Hematopoietic multipotent progenitor cell treated with erythropoietin and hydrocortisone succinate and interleukin-3 and kit ligand, for 8 days (in vitro differentiated cells): ENCODE data around the gene UBTD1.
"Not testable (repeated sequence)": the region's sequence is repeated elsewhere in the genome, so short reads cannot be mapped to it uniquely, and the experiment has no call there.

ENCODE experiments used
- DNase-seq: peaks from one replicate; pipeline ENCODE4 v3.0.0-alpha.2; 2015

Gene UBTD1

DNA sequence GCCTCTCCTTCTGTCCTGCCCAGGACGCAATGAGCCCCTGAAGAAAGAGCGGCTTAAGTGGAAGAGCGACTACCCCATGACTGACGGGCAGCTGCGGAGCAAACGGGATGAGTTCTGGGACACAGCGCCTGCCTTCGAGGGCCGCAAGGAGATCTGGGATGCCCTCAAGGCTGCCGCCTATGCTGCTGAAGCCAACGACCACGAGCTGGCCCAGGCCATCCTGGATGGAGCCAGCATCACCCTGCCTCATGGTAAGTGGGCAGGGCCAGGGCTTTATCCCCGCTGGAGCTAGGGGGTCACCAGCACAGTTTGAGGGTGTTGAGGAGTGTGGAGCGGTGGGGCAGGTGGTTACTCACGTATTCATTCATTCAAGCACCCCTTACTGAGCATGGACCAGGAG lies 69.2 kb downstream of the UBTD1 start:
- no peak for DNase-seq

DNA sequence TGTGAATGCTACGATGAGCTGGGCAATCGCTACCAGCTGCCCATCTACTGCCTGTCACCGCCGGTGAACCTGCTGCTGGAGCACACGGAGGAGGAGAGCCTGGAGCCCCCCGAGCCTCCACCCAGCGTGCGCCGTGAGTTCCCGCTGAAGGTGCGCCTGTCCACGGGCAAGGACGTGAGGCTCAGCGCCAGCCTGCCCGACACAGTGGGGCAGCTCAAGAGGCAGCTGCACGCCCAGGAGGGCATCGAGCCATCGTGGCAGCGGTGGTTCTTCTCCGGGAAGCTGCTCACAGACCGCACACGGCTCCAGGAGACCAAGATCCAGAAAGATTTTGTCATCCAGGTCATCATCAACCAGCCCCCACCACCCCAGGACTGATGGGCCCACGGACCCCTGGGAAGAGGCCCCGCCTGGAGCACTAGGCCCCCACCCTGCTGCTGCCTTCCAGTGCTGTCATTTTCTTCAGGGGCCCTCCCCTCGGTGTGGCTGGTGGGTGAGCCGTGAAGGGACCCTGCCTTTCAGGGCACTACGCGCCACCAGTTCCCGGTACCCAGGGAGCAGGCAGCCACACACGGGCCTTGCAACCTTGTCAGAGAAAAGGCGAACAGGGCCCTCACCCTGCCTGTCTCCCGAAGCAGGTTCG lies 71.5 kb downstream of the UBTD1 start:
- no peak for DNase-seq

GRCh38 chr10:97570789-97571471 lies 72.2 kb downstream of the UBTD1 start:
- DNase-seq = no peak

GRCh38 chr10:97571622-97572021 lies 72.9 kb downstream of the UBTD1 start:
- DNase-seq = no peak

- DNase-seq = peak; percentile 86
Observed at GRCh38 chr10:97572214-97572989, 73.7 kb downstream of the UBTD1 start, which contains the start of gene ANKRD2. Gene ANKRD2, plus strand, starts transcription at chr10:97572779. Its CDS starts 10 bp downstream, at chr10:97572789.

DNA sequence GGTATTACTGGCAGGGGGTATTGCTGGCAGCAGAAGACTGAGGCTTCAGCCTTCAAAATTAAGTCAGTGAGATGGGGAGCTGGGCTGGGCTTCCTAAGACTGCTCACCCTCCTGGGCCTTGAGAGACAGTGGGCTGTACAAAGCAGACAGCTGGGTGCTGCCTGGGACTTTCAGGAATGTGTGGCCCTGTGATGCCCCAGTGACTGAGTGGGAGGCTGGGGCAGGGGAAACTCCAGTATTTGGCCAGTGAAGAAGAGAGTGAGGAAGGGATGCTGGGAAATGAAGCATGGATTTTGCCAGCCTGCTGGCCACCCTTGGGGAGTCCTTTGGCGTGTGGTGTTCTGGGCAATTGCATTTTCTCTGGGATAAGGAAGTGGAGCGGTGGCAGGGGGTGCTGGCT lies 74.3 kb downstream of the UBTD1 start:
- DNase-seq = no peak

- DNase-seq = no peak
Observed at GRCh38 chr10:97573672-97574071, 74.9 kb downstream of the UBTD1 start.

DNA sequence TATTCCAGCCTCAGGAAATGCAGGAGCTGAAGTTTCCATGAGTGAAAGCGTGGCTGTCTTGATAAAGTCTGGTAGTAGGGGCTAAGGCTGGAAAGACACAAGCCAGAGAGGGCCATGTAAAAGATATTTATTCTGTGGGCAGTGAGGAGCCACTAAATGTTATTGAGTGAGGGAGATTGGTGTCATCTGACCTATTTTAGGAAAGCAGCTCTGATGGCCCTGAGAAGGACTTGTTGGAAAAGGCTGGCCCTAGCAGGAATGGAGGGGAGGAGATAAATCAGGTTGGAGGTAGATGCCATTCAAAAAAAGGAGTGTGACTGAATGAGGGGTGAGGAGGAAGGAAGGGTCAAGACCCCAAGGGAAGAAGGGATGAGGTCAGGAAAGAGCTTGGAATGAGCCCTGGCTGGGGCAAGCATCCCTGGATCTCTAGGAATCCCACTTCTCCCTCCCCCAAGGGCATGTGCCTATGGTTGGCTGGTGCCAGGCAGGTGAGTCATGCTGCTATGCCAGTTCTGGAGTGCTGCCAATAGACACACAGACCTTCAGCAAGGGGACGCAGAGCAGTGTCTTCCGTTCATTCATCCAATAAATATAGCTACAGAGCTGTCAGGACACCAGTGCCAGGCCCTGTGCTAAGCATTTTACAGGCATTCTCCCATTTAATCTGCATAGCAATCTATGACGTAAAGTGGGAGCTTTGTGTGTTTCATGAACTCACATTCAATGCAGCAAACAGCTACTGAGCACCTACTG lies 75.8 kb downstream of the UBTD1 start:
- peak; percentile 65 for DNase-seq

GRCh38 chr10:97575127-97575668 lies 76.5 kb downstream of the UBTD1 start:
- no peak for DNase-seq

- not testable (repeated sequence) for DNase-seq
Observed at GRCh38 chr10:97576487-97576886, 77.8 kb downstream of the UBTD1 start.

- no peak for DNase-seq
Observed at GRCh38 chr10:97577701-97578100, 79.0 kb downstream of the UBTD1 start.

- DNase-seq = no peak
Observed at GRCh38 chr10:97578171-97578844, 79.6 kb downstream of the UBTD1 start.

- no peak for DNase-seq
Observed at GRCh38 chr10:97580421-97581367, 82.0 kb downstream of the UBTD1 start.

DNA sequence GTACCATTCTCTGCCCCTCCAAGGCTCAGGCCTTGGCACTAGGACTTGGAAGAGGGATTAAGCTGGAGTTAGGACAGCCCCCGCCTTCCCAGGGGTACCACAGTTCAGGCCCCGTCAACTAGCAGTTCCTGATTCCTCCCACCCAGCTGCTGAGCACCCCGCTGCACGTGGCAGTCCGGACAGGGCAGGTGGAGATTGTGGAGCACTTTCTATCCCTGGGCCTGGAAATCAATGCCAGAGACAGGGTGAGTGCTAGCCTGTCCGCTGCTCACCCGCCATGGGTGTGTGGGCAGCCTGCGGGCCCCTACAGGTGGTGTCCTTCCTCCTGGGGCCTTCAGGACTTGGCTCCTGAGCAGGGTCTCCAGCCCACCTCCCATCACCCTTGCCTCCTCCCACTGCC lies 83.4 kb downstream of the UBTD1 start:
- DNase-seq = no peak

GRCh38 chr10:97583476-97583875 lies 84.8 kb downstream of the UBTD1 start:
- DNase-seq = no peak

DNA sequence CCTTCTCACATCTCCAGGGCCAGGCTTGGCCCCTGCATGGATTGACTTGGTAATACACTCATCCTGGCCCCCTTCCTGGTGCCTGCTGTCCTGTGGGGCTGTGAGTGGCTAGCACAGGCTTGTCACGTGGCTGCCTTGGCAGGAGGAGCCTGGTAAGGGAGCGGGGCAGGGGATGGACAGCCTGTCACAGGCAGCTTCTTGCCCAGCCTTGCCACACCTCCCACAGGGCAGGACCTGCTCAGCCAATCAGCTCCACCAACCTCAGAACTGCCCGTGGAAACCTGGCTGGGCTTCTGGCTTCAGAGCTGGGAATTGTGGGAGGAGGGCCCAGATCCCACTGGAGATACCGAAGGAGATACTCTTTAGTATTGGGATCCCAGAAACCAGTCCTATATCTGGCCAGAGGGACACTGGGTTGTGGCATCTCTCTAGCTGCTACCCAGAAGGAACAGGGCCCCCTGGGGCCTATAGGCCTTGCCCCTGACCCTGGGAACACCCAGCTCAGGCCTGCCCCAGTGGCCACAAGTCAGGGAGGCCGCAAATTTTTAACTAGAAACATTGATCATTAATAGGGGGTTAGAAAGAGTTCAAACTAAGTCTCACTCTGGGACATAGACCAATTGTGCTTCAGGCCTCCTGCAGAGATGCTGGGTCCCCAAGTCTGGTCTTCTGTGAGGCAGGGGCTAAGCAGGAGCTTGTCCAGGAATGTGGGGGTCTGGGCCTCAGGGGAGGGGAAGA lies 85.5 kb downstream of the UBTD1 start, which contains the start of gene HOGA1:
TSS of gene HOGA1 (plus strand) at position 330 of the 738 bp plus-strand sequence. CDS start at position 645, 315 bp downstream.
- peak; percentile 53 for DNase-seq

GRCh38 chr10:97584798-97585438 lies 86.2 kb downstream of the UBTD1 start:
- DNase-seq = no peak

DNA sequence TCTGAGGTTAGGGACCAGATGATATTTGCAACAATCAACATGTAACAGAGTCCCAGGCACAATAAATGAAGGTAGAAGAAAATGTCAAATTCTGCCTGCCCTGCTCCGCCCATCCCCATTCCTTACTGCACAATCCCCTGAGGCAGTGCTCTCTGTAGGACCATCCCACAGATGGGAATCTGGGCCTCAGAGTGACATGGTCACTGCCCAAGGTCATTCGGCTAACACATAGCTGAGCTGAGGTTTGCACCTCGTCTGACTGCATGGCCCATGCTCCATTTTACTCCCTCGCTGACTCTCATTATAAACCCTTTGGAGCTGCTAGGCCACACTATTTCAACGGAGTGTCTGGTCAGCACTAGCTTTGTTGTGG lies 86.7 kb downstream of the UBTD1 start:
- DNase-seq = no peak

DNA sequence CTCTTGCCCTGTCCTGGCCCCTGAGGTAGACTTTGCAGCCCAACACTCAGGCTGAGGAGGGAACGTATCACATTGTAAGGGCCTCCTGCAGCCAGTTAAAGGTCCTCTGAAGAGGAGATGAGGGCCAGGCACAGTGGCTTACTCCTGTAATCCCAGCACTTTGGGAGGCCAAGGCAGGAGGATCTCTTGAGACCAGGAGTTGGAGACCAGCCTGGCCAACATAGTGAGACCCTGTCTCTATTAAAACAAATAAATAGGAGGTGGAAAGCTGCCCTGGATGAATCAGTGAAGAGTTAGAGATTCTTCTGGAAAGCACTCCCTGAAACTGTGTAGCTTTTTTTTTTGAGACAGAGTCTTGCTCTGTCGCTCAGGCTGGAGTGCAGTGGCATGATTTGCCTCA lies 88.5 kb downstream of the UBTD1 start:
- DNase-seq = no peak

DNA sequence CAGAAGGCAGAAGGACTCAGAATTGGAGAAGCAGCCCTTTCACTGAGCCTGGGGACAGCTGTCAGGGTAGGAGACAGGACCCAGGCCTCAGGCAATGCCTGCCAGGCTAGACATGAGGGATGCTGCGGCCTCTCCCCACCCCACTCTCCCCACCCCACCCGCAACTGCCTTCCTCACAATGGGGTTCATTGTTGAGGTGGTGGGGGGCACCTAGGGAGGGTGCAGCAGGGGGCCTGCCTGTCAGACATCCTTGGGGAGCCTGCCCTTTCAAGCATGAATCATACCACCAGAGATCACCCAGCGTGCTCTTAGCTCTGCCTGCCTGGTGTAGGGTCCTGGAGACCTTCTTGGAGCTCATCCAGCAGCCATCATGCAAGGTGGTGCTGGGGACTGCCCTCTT lies 90.8 kb downstream of the UBTD1 start, which contains the start of gene C10orf62:
TSS of gene C10orf62 (plus strand) at position 243 of the 400 bp plus-strand sequence. CDS start 177 bp downstream, outside the sequence.
- no peak for DNase-seq
